GM23248 (cell line): Measurements from ENCODE around the gene ARHGEF11.

Experiments
- EZH2 ChIP-seq: fragments of 200-600 bp; sonication (generic); IDR thresholded peaks from 2 replicates; pipeline ENCODE4 v1.6.1; 2018; ENCODE audit warnings: antibody characterized with exemption, mild to moderate bottlenecking; ENCODE audit not compliant: insufficient read depth, poor library complexity, severe bottlenecking
- EZH2phosphoT487 ChIP-seq: fragments of 200-600 bp; sonication (generic); IDR thresholded peaks from 2 replicates; pipeline ENCODE4 v1.6.1; 2018; ENCODE audit warnings: antibody characterized with exemption, moderate library complexity, mild to moderate bottlenecking, low read depth; ENCODE audit not compliant: insufficient read depth

GRCh38 chr1:156963621-156964020 is 81.9 kb downstream of the ARHGEF11 start:
- TF ChIP-seq EZH2 (no peak), EZH2phosphoT487 (no peak)
